GM23338 (cell line): ENCODE results near the gene CDC42SE1. TPM values are rescaled to one million over a fixed set of nuclear protein-coding genes. Genes with fewer than 3 reads are reported as not detected.

Source experiments
- ATAC-seq: fragments of 200-7000 bp; cut with Tn5 transposase; 3 replicates; pipeline ENCODE4 v1.9.1; 2020
- DNase-seq: peaks from one replicate; pipeline ENCODE4 v3.0.0-alpha.2; 2015; ENCODE audit warnings: low spot score
- H2AFZ ChIP-seq: fragments of 200-600 bp; sonication (generic); 2 replicates; pipeline ENCODE4 v1.8.0; 2016; ENCODE audit warnings: antibody characterized with exemption, mild to moderate bottlenecking, moderate library complexity
- H3F3A ChIP-seq: fragments of 200-600 bp; sonication (generic); replicated peaks from 2 replicates; pipeline ENCODE4 v1.8.0; 2017; ENCODE audit warnings: antibody characterized with exemption, mixed run types, low read depth
- H3K27ac ChIP-seq: fragments of 200-600 bp; sonication (generic); 2 replicates; pipeline ENCODE4 v1.6.1; 2016; ENCODE audit warnings: low read depth
- H3K27me3 ChIP-seq: fragments of 200-600 bp; sonication (generic); 2 replicates; pipeline ENCODE4 v1.8.0; 2016; ENCODE audit warnings: mild to moderate bottlenecking, mixed run types, moderate library complexity; ENCODE audit not compliant: insufficient read depth
- H3K36me3 ChIP-seq: fragments of 200-600 bp; sonication (generic); 2 replicates; pipeline ENCODE4 v1.8.0; 2016; ENCODE audit warnings: mild to moderate bottlenecking; ENCODE audit not compliant: insufficient read depth
- H3K4me1 ChIP-seq: fragments of 200-600 bp; sonication (generic); 2 replicates; pipeline ENCODE4 v1.8.0; 2016; ENCODE audit warnings: mild to moderate bottlenecking, moderate library complexity; ENCODE audit not compliant: insufficient read depth
- H3K4me2 ChIP-seq: fragments of 200-600 bp; sonication (generic); 2 replicates; pipeline ENCODE4 v1.7.1; 2017; ENCODE audit warnings: mixed run types
- H3K4me3 ChIP-seq: fragments of 200-600 bp; sonication (generic); 2 replicates; pipeline ENCODE4 v1.6.1; 2016; ENCODE audit warnings: mixed run types
- H3K79me2 ChIP-seq: fragments of 200-600 bp; sonication (generic); replicated peaks from 2 replicates; pipeline ENCODE4 v1.8.0; 2017; ENCODE audit warnings: mild to moderate bottlenecking; ENCODE audit not compliant: insufficient read depth
- H3K9me2 ChIP-seq: fragments of 200-600 bp; sonication (generic); 2 replicates; pipeline ENCODE4 v1.8.0; 2017; ENCODE audit not compliant: insufficient read depth
- H4K20me1 ChIP-seq: fragments of 200-600 bp; sonication (generic); replicated peaks from 2 replicates; pipeline ENCODE4 v1.8.0; 2017; ENCODE audit warnings: mild to moderate bottlenecking; ENCODE audit not compliant: insufficient read depth
- H3K27ac Mint-ChIP-seq: 2 replicates; pipeline ENCODE4 v1.8.0; 2020; ENCODE audit warnings: inconsistent platforms, mild to moderate bottlenecking, moderate library complexity, mixed read lengths
- H3K27me3 Mint-ChIP-seq: 3 replicates; pipeline ENCODE4 v1.8.0; 2022; ENCODE audit warnings: low read depth, mild to moderate bottlenecking, moderate library complexity, mixed read lengths, inconsistent platforms; ENCODE audit not compliant: insufficient read depth, poor library complexity
- H3K36me3 Mint-ChIP-seq: 3 replicates; pipeline ENCODE4 v1.8.0; 2021; ENCODE audit warnings: low read depth, mild to moderate bottlenecking, inconsistent platforms, moderate library complexity, mixed read lengths
- H3K4me1 Mint-ChIP-seq: 3 replicates; pipeline ENCODE4 v1.8.0; 2020; ENCODE audit warnings: mild to moderate bottlenecking, inconsistent platforms, mixed read lengths
- H3K4me3 Mint-ChIP-seq: 3 replicates; pipeline ENCODE4 v1.8.0; 2021; ENCODE audit warnings: moderate library complexity, mild to moderate bottlenecking, inconsistent platforms, mixed read lengths
- H3K9me3 Mint-ChIP-seq: 3 replicates; pipeline ENCODE4 v1.8.0; 2020; ENCODE audit warnings: moderate library complexity, mild to moderate bottlenecking, inconsistent platforms, mixed read lengths
- CREB1 ChIP-seq: fragments of 250-450 bp; sonication (Bioruptor Pico); IDR thresholded peaks from 2 replicates; pipeline ENCODE4 v1.5.0; 2020; ENCODE audit warnings: low read depth, mild to moderate bottlenecking, moderate library complexity
- CTCF ChIP-seq, 2 experiments: fragments of 200-600 bp in 1 of 2; sonication (generic) in 1 of 2; conservative IDR thresholded peaks; 2 replicates each; pipeline versions ENCODE4 v1.5.1 to v1.6.1; 2016 to 2017; ENCODE audit warnings: antibody characterized with exemption in 2 of 2, low read depth in 2 of 2, mild to moderate bottlenecking in 2 of 2, moderate library complexity in 1 of 2
- ETS1 ChIP-seq: IDR thresholded peaks from 2 replicates; pipeline ENCODE4 v1.6.1; 2016; ENCODE audit warnings: antibody characterized with exemption
- EZH2phosphoT487 ChIP-seq: fragments of 200-600 bp; sonication (generic); IDR thresholded peaks from one replicate; pipeline ENCODE4 v1.8.1; 2018; ENCODE audit warnings: antibody characterized with exemption; ENCODE audit not compliant: unreplicated experiment
- JUNB ChIP-seq: IDR thresholded peaks from one replicate; pipeline ENCODE4 v1.6.1; 2016; ENCODE audit warnings: antibody characterized with exemption; ENCODE audit not compliant: unreplicated experiment
- NANOG ChIP-seq: IDR thresholded peaks from 2 replicates; pipeline ENCODE4 v1.6.1; 2016; ENCODE audit warnings: antibody characterized with exemption, borderline replicate concordance
- POLR2AphosphoS5 ChIP-seq: IDR thresholded peaks from 2 replicates; pipeline ENCODE4 v1.6.1; 2016; ENCODE audit warnings: antibody characterized with exemption, low read depth
- REST ChIP-seq: IDR thresholded peaks from one replicate; pipeline ENCODE4 v1.6.1; 2018; ENCODE audit warnings: antibody characterized with exemption; ENCODE audit not compliant: unreplicated experiment
- STAT1 ChIP-seq: IDR thresholded peaks from one replicate; pipeline ENCODE4 v1.6.1; 2016; ENCODE audit warnings: antibody characterized with exemption; ENCODE audit not compliant: unreplicated experiment
- polyA plus RNA-seq: library from polyadenylated mRNA; unstranded; fragments of >200 nt; fragmentation: Nextera tagmentation; extraction: Ambion mirVana; gene quantifications from 2 replicates; pipeline ENCODE4 v1.2.1, GENCODE V29; 2016
- total RNA-seq: library from RNA; depleted of rRNA; stranded (reverse); fragments of >200 nt; shearing (Covaris generic); gene quantifications from 2 replicates; pipeline ENCODE4 v1.2.3, GENCODE V29; 2014

CDC42SE1 gene
- total and polyA plus RNA-seq, 2 experiments from 2014 or later, result 18.3 to 49.1 TPM

GRCh38 chr1:151106894-151107293 is 47.5 kb upstream of the CDC42SE1 start (continued):
- no peak for TF ChIP-seq CTCF (conservative IDR thresholded peaks at IDR 0.05; ENCODE audit: low read depth in 2 of 2)
- TF ChIP-seq STAT1, result no peak
- TF ChIP-seq POLR2AphosphoS5, result no peak
- no peak for TF ChIP-seq JUNB

- Mint-ChIP-seq H3K4me1 (no peaks in the 10 kb centered on the region), H3K27ac (no peak overlapping the region), H3K36me3 (no peaks in the 10 kb centered on the region), H3K27me3 (peaks cover 1% of the 10 kb centered on the region), H3K9me3 (no peaks in the 10 kb centered on the region), H3K4me3 (no peak overlapping the region)
- Histone ChIP-seq H2AFZ (no peak overlapping the region), H3K27ac (no peak overlapping the region), H3K9me2 (no peaks in the 10 kb centered on the region), H3F3A (no peaks in the 10 kb centered on the region), H3K4me3 (no peak overlapping the region), H3K36me3 (no peaks in the 10 kb centered on the region), H3K27me3 (no peaks in the 10 kb centered on the region), H3K79me2 (no peaks in the 10 kb centered on the region), H3K4me2 (no peak overlapping the region), H4K20me1 (no peaks in the 10 kb centered on the region), H3K4me1 (no peaks in the 10 kb centered on the region)
- no peak for TF ChIP-seq CREB1 (CRISPR knock-in tag)
- no peak for TF ChIP-seq ETS1
- no peak for ATAC-seq
- DNase-seq, result no peak
Observed at GRCh38 chr1:151104630-151105029, 45.2 kb upstream of the CDC42SE1 start.

- no peaks in the 10 kb centered on the region for H3K36me3 Mint-ChIP-seq
- no peaks in the 10 kb centered on the region for H3K9me2 ChIP-seq
- no peak overlapping the region for H3K4me3 Mint-ChIP-seq
- H3K4me2 ChIP-seq, result no peak overlapping the region
- ATAC-seq (no peak), DNase-seq (no peak)
- no peaks in the 10 kb centered on the region for H4K20me1 ChIP-seq
- no peak overlapping the region for H3K27ac Mint-ChIP-seq
- H3K27me3 ChIP-seq, result no peaks in the 10 kb centered on the region
- H3K9me3 Mint-ChIP-seq, result no peaks in the 10 kb centered on the region
- H3K27ac ChIP-seq, result no peak overlapping the region
- H3K79me2 ChIP-seq, result no peaks in the 10 kb centered on the region
- no peaks in the 10 kb centered on the region for H3K4me1 ChIP-seq
- H3K27me3 Mint-ChIP-seq, result peaks cover 1% of the 10 kb centered on the region
- H3K4me3 ChIP-seq, result no peak overlapping the region
- no peaks in the 10 kb centered on the region for H3F3A ChIP-seq
- H2AFZ ChIP-seq, result no peak overlapping the region
- no peaks in the 10 kb centered on the region for H3K4me1 Mint-ChIP-seq
- no peaks in the 10 kb centered on the region for H3K36me3 ChIP-seq
- no peak for TF ChIP-seq REST
- TF ChIP-seq CTCF (conservative IDR thresholded peaks at IDR 0.05; ENCODE audit: low read depth in 2 of 2), result no peak
- no peak for TF ChIP-seq NANOG
- no peak for TF ChIP-seq EZH2phosphoT487
- TF ChIP-seq STAT1, result no peak
- no peak for TF ChIP-seq POLR2AphosphoS5
- no peak for TF ChIP-seq JUNB
Observed at GRCh38 chr1:151098126-151098525, 38.7 kb upstream of the CDC42SE1 start.
